ENCODE data around the gene WNT8B.

WNT8B gene

GRCh38 chr10:100462709-100463108, at the start of gene WNT8B:
TSS of gene WNT8B (plus strand) at chr10:100463009. CDS start at chr10:100463169, 160 bp downstream.
- no peak for DNase-seq (ENCODE audit: extremely low read depth in 1 of 2, low read depth in 1 of 2)

GRCh38 chr10:100413173-100413572, 49.6 kb upstream of the WNT8B start:
- no peak for DNase-seq (ENCODE audit: extremely low read depth in 1 of 2, low read depth in 1 of 2)

- DNase-seq (ENCODE audit: extremely low read depth in 1 of 2, low read depth in 1 of 2): no peak
Observed at GRCh38 chr10:100419911-100420449, 42.8 kb upstream of the WNT8B start.

GRCh38 chr10:100427374-100427773, 35.4 kb upstream of the WNT8B start:
- DNase-seq (ENCODE audit: extremely low read depth in 1 of 2, low read depth in 1 of 2): no peak

- DNase-seq (ENCODE audit: extremely low read depth in 1 of 2, low read depth in 1 of 2): peak; percentile 87 to 94
Observed at GRCh38 chr10:100433253-100434240, 29.3 kb upstream of the WNT8B start.

- no peak for DNase-seq (ENCODE audit: extremely low read depth in 1 of 2, low read depth in 1 of 2)
Observed at GRCh38 chr10:100436255-100436654, 26.6 kb upstream of the WNT8B start.

GRCh38 chr10:100438674-100439315, 24.0 kb upstream of the WNT8B start:
- DNase-seq (ENCODE audit: extremely low read depth in 1 of 2, low read depth in 1 of 2): no peak

GRCh38 chr10:100442548-100442947, 20.3 kb upstream of the WNT8B start:
- no peak for DNase-seq (ENCODE audit: extremely low read depth in 1 of 2, low read depth in 1 of 2)

GRCh38 chr10:100446130-100446761, 16.6 kb upstream of the WNT8B start:
- DNase-seq (ENCODE audit: extremely low read depth in 1 of 2, low read depth in 1 of 2): no peak

GRCh38 chr10:100447663-100448062, 15.1 kb upstream of the WNT8B start:
- DNase-seq (ENCODE audit: extremely low read depth in 1 of 2, low read depth in 1 of 2): no peak

- no peak for DNase-seq (ENCODE audit: extremely low read depth in 1 of 2, low read depth in 1 of 2)
Observed at GRCh38 chr10:100448951-100449350, 13.9 kb upstream of the WNT8B start.

GRCh38 chr10:100468322-100468721, 5.5 kb downstream of the WNT8B start:
- no peak for DNase-seq (ENCODE audit: extremely low read depth in 1 of 2, low read depth in 1 of 2)

- DNase-seq (ENCODE audit: extremely low read depth in 1 of 2, low read depth in 1 of 2): no peak
Observed at GRCh38 chr10:100468978-100469377, 6.2 kb downstream of the WNT8B start.

GRCh38 chr10:100469756-100470155, 6.9 kb downstream of the WNT8B start:
- no peak for DNase-seq (ENCODE audit: extremely low read depth in 1 of 2, low read depth in 1 of 2)

GRCh38 chr10:100470367-100470766, 7.6 kb downstream of the WNT8B start:
- no peak for DNase-seq (ENCODE audit: extremely low read depth in 1 of 2, low read depth in 1 of 2)

GRCh38 chr10:100477970-100478369, 15.2 kb downstream of the WNT8B start:
- DNase-seq (ENCODE audit: extremely low read depth in 1 of 2, low read depth in 1 of 2): no peak

GRCh38 chr10:100479037-100479436, 16.2 kb downstream of the WNT8B start:
- DNase-seq (ENCODE audit: extremely low read depth in 1 of 2, low read depth in 1 of 2): no peak

- no peak for DNase-seq (ENCODE audit: extremely low read depth in 1 of 2, low read depth in 1 of 2)
Observed at GRCh38 chr10:100480002-100480401, 17.2 kb downstream of the WNT8B start.

- DNase-seq (ENCODE audit: extremely low read depth in 1 of 2, low read depth in 1 of 2): peak; percentile 72 to 76
Observed at GRCh38 chr10:100481462-100482081, 18.8 kb downstream of the WNT8B start.

GRCh38 chr10:100482181-100482833, 19.5 kb downstream of the WNT8B start:
- peak; percentile 18 to 46 for DNase-seq (ENCODE audit: extremely low read depth in 1 of 2, low read depth in 1 of 2)

Data from activated CD8-positive, alpha-beta memory T cell treated with anti-CD3 and anti-CD28 coated beads for 1 hour (primary cell).